ENCODE results near the gene CPA5.

CPA5 gene

DNA sequence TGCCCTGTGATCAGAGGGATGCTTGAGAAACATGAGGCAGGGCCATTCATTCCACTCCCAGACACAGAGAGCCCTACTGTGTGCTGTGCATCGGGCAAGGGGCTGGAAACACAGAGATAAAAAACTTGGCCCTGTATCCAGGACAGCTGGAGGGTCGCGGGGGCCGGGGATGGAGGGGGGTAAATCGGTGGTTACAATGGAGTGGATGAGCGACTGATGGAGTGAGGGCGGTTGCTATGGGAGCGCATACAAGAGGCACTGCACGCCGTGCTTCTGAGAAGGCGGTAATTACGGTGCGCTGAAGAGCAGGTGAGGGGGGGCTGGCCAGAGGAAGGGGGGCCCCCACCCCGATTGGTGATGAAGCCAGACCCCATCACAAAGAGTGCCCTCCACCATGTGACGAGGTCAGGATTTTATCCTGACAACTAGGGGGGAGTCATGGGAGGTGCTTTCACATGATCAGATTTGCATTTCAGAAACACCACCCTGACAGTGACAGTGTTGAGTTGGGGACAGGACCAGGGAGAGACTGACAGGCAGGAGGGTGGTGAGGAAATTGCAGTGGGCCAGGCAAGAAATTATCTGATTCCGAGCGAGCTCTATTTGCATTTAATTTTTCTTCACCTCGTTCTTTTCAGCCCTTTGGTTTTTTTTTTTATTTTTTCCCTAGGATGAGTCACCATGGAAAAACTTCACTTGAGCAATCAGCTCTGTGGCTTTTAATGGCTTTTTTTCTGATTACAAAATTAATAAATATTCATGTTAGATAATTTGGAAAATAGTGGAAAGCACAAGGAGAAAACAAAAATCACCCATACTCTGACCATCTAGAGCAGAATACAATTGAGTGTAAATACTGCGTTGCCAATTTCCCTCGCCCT is 7.8 kb downstream of the CPA5 start:
- TF ChIP-seq, protein P1, sequence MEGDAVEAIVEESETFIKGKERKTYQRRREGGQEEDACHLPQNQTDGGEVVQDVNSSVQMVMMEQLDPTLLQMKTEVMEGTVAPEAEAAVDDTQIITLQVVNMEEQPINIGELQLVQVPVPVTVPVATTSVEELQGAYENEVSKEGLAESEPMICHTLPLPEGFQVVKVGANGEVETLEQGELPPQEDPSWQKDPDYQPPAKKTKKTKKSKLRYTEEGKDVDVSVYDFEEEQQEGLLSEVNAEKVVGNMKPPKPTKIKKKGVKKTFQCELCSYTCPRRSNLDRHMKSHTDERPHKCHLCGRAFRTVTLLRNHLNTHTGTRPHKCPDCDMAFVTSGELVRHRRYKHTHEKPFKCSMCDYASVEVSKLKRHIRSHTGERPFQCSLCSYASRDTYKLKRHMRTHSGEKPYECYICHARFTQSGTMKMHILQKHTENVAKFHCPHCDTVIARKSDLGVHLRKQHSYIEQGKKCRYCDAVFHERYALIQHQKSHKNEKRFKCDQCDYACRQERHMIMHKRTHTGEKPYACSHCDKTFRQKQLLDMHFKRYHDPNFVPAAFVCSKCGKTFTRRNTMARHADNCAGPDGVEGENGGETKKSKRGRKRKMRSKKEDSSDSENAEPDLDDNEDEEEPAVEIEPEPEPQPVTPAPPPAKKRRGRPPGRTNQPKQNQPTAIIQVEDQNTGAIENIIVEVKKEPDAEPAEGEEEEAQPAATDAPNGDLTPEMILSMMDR (IDR thresholded peaks at IDR 0.05; ENCODE audit: insufficient read depth, missing control alignments), result no peak
- no peak for DNase-seq (ENCODE audit: insufficient read length, low spot score)
- no peak for FAIRE-seq

DNA sequence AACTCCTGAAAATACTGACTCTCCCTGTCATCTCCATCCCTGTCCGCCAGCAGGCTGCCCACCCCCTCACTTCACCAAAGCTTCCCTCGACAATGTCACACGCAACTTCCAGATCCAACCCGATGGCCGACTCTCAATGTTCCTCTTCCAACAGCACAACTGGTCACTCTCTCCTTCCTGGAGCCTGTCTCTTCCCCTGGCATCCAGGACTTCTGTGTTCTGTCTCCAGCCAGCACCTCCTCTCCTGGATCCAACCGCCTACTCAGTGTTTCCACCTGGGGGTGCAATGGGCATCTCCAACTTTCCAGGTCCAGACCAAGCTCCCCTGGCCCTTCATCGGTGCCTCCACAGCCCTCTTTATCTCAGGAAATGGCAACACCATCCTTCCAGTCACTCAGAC is 8.6 kb downstream of the CPA5 start:
- TF ChIP-seq, protein P1 (IDR thresholded peaks at IDR 0.05; ENCODE audit: insufficient read depth, missing control alignments), result no peak
- DNase-seq (ENCODE audit: insufficient read length, low spot score) (no peak), FAIRE-seq (no peak)

DNA sequence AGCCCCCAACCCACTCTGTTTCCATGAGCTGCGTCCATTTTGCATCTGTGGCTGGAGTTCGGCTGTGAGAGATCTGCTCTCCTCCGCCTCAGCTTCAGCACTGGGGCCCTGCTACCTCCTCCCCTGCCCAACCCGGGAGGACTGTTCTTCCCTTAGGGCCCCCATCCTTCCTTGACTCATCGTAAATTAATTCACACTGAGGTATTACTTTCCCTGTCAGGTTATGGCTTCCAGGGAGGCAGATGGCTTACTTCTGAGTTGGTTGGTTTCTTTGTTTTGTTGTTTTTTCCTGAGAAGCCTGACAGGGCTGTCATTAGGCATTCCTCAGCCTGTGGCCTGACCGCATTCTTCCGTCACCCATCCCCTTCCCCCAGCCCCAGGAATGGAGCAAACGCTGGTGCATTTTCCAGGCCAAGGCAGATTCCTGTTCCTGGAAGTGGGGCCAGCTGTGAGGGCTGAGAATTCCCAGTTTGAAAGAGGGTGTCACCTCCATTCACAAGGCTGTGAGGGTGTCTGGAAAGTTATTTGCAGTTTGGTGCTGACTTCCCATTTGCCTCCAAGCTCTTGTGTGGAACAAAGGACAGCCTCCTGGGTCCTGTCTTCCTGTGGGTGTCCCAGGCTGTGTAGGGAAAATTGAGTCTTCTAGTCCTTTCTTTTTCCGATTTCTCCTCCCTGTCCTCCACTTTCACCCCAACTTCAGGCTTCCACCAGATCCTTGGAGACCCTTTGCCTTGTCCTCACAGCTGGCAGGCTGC is 11.7 kb downstream of the CPA5 start:
- TF ChIP-seq, protein P1 (IDR thresholded peaks at IDR 0.05; ENCODE audit: insufficient read depth, missing control alignments), result no peak
- FAIRE-seq (no peak), DNase-seq (ENCODE audit: insufficient read length, low spot score) (no peak)

DNA sequence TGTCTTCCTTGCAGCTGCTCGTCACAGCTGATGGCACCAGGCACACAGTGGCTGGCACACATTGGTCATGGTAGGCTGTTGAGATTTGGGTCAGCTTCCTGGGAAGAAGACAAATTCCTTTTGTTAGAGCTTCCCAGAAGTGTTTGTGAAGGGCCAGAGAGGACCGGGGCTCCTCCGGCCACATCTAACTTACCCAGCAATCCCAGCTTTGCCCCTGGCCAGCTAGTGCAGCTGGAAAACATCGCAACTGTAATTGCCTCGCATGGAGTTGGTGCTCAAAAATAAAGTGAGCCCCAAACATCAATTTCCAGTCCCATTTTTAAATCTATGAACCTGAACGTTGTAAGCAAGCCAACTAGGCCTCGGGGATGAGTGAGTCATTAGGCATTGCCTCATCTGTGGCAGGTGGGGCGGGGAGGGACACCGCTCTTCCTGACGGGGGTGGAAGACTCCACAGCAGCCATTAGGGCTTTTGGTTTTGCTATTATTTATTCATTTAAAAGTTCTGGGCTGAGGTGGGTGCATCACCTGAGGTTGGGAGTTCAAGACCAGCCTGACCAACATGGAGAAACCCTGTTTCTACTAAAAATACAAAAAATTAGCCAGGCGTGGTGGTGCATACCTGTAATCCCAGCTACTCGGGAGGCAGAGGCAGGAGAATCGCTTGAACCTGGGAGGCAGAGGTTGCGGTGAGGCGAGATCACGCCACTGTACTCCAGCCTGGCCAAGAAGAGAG is 12.4 kb downstream of the CPA5 start:
- FAIRE-seq, result no peak
- no peak for DNase-seq (ENCODE audit: insufficient read length, low spot score)
- TF ChIP-seq, protein P1 (IDR thresholded peaks at IDR 0.05; ENCODE audit: insufficient read depth, missing control alignments), result no peak

DNA sequence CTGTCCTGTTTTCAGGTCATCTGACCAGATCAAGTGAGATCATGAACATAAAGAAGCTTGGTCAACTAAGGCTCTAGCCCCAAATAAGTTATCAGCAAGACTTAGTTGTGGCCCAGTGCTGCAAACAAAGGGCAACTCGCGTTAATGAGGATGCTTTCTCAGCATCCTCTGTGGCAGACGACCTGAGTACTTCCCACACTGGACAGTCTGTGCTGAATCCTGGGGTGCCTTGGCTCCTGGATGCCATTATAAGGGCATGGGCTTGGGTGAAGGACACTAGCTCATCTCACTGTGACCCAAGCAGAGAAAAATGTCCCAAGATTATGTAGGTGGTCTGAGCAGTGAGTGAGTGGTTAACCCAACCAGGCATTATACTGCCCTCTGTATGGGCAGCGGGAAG is 13.9 kb downstream of the CPA5 start:
- FAIRE-seq, result no peak
- TF ChIP-seq, protein P1 (IDR thresholded peaks at IDR 0.05; ENCODE audit: insufficient read depth, missing control alignments), result no peak

DNA sequence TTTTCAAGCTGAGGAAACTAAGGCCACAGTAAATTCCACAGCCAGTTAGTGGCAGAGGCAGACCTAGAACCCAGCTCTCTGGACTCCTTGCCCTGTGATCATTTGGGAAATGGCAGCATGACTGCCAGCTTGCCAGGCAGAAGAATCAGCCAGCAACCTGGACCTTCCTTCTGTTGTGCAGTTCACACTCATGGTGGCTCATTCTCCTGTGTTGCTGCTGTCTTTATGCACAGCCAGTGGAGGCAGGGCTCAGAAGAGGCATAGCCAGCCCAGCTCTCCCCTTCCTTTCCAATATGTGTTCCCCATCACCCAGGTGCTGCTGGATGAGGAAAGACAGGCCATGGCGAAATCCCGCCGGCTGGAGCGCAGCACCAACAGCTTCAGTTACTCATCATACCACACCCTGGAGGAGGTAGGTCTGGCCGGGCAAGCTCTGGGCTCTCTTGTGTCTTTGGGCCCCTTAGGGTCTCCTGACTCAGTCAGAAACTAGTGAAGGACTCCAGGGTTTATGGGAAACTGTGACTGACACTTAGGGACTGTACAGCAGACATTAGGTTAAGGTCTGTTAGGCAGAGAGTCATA is 14.8 kb downstream of the CPA5 start:
- DNase-seq (ENCODE audit: insufficient read length, low spot score) (no peak), FAIRE-seq (no peak)
- TF ChIP-seq, protein P1 (IDR thresholded peaks at IDR 0.05; ENCODE audit: insufficient read depth, missing control alignments), result no peak

More for the DNA sequence above, 13.9 kb downstream of the CPA5 start:
- DNase-seq (ENCODE audit: insufficient read length, low spot score), result no peak
